ENCODE results near the gene TRIM33.

TRIM33 gene

DNA sequence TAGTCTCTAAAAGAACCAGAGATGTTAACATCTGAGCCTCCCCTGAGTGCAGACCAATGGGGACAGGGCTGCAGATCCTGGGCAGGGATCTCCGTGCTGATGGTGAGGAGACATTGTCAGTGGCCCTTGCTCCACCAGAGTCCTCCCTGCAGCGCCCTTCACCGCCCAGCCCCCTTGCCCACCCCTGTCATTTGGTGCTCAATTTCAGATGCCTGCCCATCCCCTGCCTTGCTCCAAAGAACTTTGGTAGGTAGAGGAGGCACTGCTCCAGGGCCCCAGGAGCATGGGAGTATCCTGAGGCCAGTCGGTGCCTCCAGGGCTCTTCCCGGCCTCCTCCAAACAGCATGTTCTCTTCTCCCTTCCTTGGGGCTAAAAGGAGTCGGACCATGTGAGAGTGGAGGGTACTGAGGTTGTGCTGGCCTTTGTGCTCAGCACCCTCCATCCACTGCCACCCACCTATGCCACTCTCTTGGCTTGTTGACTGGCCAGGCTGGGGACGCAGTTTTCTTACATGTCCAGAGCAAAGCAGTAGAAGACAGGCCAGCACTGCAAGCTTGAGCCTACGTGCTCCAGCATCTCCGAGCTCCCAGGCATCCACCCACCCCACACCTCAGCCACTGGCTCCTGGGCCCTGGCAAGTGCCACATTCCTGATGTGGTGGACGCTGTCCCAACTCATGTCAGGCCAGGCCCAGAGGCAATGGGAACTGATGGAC, 160.1 kb downstream of the TRIM33 start:
- DNase-seq (ENCODE audit: low read depth) = no peak

DNA sequence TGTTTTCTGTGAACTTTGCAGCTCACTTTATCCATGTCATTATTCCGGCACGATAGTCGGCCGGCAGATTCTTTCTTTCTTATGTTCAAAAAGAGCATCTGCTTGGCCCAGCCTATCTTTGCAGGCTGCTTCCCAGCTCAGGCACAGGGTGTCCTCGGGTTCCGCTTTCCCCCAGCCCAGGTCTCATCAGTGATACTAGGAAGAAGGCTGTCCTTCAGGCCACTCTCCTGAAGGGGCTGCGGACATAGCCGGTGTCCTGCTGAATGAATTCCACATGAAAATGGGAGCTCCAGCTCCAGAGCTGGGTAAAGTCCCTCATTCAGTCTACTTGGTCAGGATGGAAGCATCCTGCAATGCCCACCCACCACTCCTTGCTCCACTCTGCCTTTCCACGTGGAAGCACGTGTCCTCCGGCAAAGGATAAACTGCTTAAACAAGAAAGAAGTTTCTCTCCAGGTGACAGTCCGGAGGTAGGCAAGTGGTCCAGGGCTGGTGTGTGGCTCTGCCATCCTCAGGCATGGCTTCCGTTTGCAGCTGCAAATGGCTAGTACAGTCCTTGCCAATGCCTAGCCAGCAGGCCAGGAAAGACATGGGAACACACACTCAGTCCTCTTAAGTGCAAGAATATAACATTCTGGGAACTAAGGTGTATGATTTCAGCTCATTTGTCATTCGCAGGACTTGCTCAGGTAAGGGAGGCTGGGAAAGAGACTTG, 161.0 kb downstream of the TRIM33 start:
- DNase-seq (ENCODE audit: low read depth) = no peak

- no peak for DNase-seq (ENCODE audit: low read depth)
Observed at GRCh38 chr1:114347431-114348209, 163.4 kb downstream of the TRIM33 start.

DNA sequence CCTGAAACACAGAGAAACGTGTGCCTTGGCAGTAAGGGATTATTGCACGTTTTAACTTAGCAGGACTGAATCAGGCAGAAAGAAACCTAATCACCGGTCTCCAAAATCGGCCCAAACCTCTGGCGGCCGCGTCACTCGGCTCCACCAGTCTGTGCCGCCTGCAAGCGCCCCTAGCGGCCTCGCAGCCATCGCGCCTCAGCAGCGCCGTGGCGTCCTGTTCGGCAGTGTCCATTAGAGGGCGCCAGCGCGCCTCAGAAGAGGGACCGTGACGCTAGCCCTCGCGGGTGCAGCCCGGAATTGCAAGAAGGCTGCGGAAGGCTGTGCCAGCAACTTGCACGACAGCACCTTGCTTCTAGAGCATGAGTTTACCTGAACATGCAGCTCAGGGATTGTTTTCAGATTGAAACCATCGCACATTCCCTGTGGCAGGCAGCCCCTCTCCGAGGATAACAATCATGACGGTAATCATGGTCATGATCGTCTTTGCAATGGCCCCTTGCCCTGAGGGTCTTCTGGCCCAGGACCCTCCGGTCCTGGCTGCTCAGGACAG, 164.4 kb downstream of the TRIM33 start:
- peak; percentile 94 for DNase-seq (ENCODE audit: low read depth)

GRCh38 chr1:114345930-114346479, 165.0 kb downstream of the TRIM33 start:
- DNase-seq (ENCODE audit: low read depth) = no peak

GRCh38 chr1:114344656-114345055, 166.3 kb downstream of the TRIM33 start:
- DNase-seq (ENCODE audit: low read depth) = no peak
